ENCODE measurements around the gene CTAGE6.
"Not testable (repeated sequence)": the region's sequence is repeated elsewhere in the genome, so short reads cannot be mapped to it uniquely, and the experiment has no call there.

CTAGE6 gene, protein sequence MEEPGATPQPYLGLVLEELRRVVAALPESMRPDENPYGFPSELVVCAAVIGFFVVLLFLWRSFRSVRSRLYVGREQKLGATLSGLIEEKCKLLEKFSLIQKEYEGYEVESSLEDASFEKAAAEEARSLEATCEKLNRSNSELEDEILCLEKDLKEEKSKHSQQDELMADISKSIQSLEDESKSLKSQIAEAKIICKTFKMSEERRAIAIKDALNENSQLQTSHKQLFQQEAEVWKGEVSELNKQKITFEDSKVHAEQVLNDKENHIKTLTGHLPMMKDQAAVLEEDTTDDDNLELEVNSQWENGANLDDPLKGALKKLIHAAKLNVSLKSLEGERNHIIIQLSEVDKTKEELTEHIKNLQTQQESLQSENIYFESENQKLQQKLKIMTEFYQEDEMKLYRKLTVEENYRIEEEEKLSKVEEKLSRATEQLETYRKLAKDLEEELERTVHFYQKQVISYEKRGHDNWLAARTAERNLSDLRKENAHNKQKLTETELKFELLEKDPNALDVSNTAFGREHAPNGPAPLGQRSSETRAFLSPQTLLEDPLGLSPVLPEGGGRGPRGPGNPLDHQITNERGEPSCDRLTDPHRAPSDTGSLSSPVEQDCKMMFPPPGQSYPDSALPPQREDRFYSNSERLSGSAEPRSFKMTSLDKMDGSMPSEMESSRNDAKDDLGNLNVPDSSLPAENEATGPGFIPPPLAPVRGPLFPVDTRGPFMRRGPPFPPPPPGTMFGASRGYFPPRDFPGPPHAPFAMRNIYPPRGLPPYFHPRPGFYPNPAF

DNA sequence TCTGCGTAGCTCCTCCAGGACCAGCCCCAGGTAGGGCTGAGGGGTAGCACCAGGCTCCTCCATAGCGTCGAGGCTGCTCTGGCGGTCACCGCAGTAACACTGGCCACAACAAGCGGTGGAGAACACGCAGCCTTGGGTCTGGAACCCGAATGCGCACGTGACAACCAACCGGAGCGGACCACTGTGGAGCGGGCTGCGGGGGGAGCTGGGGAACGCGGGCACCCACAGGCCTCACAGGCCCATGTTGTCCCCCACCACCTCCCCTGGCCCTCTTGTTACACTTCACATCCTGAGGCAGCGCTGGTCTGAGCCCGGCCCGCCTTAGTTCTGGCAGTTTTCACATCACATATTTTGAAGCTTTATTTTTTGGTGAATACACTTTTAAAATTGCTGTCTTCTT, at the start of gene CTAGE6:
Gene CTAGE6 (minus strand): TSS at position 101 of the 400 bp plus-strand sequence. CDS start 38 bp downstream, at position 63.
- not testable (repeated sequence) for H3K4me3 ChIP-seq (ENCODE audit: low read depth, low read length); DNase-seq (ENCODE audit: low read depth)

DNA sequence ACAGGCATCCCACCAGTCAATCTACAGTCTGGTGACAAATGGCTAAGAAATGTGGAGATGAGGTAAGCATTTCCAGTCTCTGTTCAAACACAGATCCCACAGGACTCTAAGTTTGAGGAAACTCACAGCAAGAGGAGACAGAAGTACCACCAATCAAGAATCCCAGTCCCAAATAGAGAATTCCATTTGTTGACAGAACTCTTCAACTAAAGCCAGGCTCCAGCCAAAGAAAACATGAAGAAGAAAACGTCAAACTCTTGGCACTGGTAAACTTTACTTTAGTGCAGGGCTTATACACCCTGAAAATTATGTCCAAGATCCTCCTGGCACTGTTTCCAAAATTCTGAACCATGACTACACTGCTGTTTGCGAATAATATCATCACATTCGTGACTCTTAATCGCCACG, 49.2 kb upstream of the CTAGE6 start:
- not testable (repeated sequence) for H3K4me3 ChIP-seq (ENCODE audit: low read depth, low read length); DNase-seq (ENCODE audit: low read depth)

DNA sequence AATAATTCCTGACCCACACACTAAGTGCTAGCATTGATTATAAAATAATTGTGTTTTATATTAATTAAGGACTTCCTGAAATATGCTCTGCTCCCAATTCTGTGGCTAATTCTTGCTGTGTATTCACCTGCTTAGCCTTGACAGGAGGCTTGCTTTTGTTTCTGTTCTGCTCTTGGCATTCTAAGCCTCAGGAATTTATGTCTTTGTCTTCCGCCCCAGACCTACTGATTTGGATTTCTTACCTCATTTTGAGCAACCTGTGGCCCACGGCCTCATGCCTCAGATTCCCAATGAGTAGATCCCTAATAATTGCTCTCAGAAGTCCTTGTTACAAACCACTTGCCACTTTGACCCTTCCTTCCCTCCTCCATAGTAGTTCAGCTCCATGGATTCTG, 40.4 kb upstream of the CTAGE6 start:
- not testable (repeated sequence) for DNase-seq (ENCODE audit: low read depth); H3K4me3 ChIP-seq (ENCODE audit: low read depth, low read length)

DNA sequence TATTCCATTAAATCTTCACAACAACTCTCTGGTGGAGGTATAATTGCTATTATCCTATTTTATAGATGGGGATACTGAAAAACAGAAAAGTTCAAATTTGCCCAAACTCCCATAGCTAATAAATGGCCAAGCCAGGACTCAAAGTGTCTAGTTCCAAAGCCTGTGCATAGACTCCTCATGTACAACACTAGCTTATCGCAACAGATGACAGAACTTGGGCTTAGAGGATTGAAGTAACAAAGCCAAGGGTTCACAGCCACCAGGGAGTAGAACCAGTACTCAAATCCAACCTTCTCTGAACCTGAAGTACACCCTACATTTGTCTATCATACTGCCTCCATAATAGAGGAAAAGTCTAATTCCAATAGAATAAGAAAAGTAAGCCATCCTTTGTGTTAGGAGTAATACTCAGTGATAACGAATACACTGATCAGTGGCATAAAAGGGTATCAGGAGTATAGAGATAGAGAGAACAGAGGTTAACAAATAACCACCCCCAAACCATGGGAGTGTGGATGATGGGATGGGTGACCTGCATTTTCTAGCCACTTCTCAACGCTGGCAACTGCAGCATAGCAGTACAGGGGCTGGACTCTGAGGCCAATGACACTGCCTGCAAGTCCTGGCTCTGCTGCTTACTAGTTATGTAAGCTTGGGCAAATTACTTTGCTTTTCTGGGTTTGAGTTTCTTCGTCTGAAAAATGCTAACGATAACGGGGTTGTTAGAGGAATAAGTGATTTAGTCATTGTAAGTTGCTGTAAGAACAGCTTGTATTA, 39.8 kb upstream of the CTAGE6 start:
- peak; percentile 0 for DNase-seq (ENCODE audit: low read depth)
- not testable (repeated sequence) for H3K4me3 ChIP-seq (ENCODE audit: low read depth, low read length)

DNA sequence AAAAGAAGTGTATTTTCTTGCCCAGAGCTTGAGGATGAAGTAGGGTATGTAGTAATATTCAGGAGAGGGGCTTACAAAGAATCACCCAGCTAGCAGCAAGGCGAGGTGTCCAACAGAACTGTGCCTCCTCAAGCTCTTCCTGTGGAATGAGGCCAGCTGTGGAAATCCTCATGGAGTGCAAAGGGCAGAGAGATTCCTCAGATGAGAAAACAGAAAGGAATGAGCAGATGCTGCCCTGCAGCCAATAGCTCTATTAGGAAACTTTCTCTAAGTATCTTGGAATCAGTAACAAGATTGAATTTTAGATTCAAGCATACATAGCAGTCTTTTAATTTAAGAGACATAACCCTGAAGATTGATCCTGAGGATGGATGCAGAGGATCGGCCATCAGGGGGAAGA, 38.2 kb upstream of the CTAGE6 start:
- not testable (repeated sequence) for DNase-seq (ENCODE audit: low read depth); H3K4me3 ChIP-seq (ENCODE audit: low read depth, low read length)

DNA sequence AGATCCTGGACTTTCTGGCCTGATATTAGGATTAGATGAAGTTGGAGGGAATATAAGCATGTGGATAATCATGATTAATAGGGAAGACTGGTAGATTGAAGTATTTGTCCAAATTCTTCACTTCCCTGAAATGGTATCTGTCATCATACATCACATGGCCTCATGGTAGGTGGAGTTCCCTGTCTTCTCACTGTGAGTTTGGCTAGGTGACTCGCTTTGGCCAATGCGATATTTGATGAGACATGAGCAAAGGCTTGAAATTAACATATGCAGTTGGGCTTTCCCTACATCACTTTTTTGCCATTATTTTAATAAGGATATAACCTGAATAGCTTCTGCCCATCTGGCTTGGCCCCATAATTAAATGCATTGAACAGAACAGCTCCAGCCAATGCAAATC, 35.1 kb upstream of the CTAGE6 start:
- not testable (repeated sequence) for H3K4me3 ChIP-seq (ENCODE audit: low read depth, low read length); DNase-seq (ENCODE audit: low read depth)

DNA sequence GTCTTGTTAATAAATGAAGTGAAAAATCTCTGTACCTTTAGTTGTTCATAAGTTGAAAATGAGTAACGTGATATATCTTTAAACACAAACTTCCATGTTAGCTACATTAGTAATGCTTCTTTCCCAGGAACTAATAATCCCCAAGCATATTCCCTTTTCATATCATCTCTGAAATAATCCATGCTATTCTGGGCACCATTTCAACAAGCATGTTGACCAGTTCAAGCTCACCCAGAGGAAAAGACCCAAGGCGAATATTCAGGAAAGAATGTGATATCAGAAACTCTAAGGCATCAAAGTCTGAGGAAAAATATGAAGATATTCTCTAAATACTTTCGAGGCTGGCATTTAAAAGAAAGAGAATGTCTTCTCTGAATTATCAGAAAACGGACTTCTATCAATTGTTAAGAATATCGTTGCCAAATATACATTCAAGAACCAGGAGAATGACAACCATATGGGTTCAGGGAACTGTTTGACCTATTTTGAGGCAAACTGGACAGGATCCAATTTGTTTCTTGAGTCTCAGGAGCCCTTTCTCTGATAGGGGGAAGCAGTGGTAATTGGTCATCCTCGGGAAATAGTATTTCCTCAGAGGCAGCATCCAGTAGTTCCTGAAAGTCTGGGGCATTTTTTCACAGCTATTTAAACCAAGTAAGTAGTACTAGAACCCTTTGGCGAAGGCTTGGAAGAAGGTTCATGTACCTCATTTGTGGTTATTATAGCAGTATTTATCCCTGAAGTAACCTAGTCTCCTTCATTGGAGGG, 28.1 kb upstream of the CTAGE6 start:
- DNase-seq (ENCODE audit: low read depth); H3K4me3 ChIP-seq (ENCODE audit: low read depth, low read length): not testable (repeated sequence)

DNA sequence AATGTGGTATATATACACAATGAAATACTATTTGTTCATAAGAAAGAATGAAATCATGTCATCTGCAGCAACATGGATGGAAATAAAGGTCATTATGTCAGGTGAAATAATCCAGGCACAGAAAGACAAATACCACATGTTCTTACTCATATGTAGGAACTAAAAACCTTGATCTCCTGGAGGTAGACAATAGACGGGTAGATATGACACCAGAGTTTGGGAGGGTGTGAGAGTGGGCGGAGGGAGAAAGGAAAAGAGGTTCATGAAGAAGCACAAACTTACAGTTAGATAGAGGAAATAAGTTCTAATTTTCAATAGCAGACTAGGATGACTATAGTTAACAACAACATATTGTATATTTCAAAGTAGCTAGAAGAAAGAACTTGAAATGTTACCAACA, 22.1 kb upstream of the CTAGE6 start:
- not testable (repeated sequence) for DNase-seq (ENCODE audit: low read depth); H3K4me3 ChIP-seq (ENCODE audit: low read depth, low read length)

DNA sequence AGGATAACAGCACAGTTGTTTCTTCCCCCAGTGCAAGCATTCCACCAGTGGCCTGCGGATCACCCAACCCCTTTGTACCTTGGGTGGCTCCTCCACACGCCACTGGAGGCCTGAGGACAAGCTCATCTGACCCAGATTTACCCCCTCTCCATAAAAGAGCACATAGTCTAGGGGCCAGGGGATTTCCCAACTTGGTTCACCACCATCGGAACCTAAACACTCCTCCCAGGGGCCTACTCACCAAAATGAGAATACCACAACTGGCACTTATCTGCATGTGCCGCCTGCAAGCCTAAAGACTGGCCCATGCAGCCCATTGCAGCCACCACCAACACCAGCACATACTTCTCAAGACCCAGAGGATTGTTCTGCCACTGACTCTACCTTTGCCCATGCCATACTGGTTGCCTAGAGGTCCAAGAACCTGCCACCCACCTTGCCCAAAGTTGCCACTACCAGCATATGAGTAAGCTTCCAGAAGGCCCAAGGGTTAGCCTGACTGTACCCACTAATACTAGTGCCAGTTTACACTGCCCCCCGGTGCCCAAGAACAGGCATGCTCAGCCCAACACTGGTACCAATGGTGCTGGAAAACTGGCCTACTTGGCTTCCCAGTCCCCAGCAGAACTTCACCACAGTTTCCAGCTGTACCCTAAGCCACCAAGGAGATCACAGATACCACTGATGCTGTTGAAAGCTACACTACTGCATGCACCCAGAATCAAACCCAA, 15.4 kb upstream of the CTAGE6 start:
- DNase-seq (ENCODE audit: low read depth); H3K4me3 ChIP-seq (ENCODE audit: low read depth, low read length): not testable (repeated sequence)

DNA sequence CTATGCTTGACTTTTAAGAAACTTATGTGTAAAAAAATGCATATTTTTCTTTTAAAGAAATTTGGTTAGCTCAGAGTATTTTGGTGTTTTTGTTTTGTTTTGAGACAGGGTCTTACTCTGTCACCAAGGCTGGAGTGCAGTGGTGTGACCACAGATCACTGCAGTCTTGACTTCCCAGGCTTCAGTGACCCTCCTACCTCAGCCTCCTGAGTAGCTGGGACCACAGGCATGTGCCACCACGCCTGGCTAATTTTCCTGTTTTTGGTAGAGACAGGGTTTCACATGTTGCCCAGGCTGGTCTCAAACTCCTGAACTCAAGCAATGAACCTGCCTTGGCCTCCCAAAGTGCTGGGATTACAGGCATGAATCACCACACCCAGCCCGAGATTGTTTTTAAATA, 10.0 kb upstream of the CTAGE6 start:
- not testable (repeated sequence) for H3K4me3 ChIP-seq (ENCODE audit: low read depth, low read length)

DNA sequence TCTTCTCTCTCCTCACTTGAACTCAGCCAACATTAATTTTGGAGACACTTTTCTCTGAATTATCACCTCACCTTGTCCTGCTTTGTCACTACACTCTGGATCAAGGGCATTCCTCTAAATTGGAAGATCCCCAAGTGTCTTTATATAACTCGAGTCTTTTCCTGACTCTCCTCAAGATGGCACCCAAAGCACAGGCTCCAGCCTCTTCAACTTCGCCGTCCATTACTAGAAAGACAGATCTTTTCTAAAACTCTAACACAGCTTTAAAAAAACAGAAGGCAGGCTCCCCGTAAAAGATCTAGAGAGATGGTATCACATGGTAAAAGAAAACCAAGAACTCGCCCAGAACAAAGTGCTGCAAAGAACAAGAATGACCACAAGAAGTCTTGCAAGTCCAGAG, 8.2 kb upstream of the CTAGE6 start:
- DNase-seq (ENCODE audit: low read depth); H3K4me3 ChIP-seq (ENCODE audit: low read depth, low read length): not testable (repeated sequence)

More for the DNA sequence above, 10.0 kb upstream of the CTAGE6 start:
- not testable (repeated sequence) for DNase-seq (ENCODE audit: low read depth)

DNA sequence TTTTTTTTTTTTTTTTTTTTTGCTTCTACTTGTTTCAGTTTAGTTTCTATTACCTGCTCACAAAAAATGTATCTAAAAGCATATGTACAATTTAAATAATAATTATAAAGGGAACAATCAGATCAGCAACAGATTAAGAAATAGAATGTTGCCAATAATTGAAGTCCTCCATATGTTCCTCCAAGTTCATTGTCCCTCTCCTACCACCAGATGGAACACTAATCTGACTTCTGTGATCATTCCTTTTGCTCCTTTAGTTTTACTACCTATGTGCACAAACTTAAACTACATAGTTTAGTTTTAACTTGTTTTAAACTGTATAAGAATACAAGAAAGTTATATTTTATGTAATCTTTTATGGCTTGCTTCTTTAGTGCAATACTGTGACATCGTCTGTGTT, 5.6 kb upstream of the CTAGE6 start:
- DNase-seq (ENCODE audit: low read depth); H3K4me3 ChIP-seq (ENCODE audit: low read depth, low read length): not testable (repeated sequence)

DNA sequence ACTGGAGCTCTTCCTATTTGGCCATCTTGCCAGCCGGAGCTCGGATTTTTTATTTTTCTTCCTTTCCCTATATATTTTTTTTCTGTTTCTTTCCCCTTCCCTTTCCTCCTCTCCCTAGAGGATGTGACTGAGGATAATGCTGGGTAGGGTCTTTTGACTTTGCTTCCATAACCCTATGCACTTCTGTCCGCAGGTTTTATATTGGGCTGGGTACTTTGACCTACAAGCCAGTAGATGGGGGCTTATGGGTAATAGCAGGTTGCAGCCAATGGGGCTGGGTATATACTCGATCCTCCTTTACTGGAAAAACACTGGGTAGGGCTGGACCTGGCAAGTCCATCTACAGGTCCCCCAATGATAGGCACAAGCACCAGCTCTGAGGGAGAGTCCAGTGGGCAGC, 12.2 kb downstream of the CTAGE6 start:
- not testable (repeated sequence) for H3K4me3 ChIP-seq (ENCODE audit: low read depth, low read length); DNase-seq (ENCODE audit: low read depth)
